Calu3 (cell line): ENCODE measurements around the gene RERE. TPM values are rescaled to one million over a fixed set of nuclear protein-coding genes. Genes with fewer than 3 reads are reported as not detected.

Source experiments
- BruUV-seq: library from RNA; stranded (reverse); fragments of 400-500 nt; replicated peaks from 2 replicates; lab custom pipeline; 2021; lab: Mats Ljungman, UMichigan
- CTCF ChIA-PET: fragments of 300-600 bp; sonication (Branson Sonifier 250); formaldehyde crosslinking; loops from one replicate; lab custom pipeline; 2022; ENCODE audit warnings: antibody characterized with exemption; lab: Charles Lee
- DNase-seq: peaks from one replicate; pipeline ENCODE4 v3.0.0; 2022
- H3K27ac Mint-ChIP-seq: one replicate; pipeline ENCODE4 v1.8.0; 2022; ENCODE audit warnings: mixed read lengths; ENCODE audit not compliant: unreplicated experiment
- H3K27me3 Mint-ChIP-seq: one replicate; pipeline ENCODE4 v1.8.0; 2022; ENCODE audit warnings: mixed read lengths; ENCODE audit not compliant: unreplicated experiment
- H3K36me3 Mint-ChIP-seq: one replicate; pipeline ENCODE4 v1.8.0; 2022; ENCODE audit warnings: mild to moderate bottlenecking, moderate library complexity, mixed read lengths; ENCODE audit not compliant: insufficient read depth, unreplicated experiment
- H3K4me1 Mint-ChIP-seq: one replicate; pipeline ENCODE4 v1.8.0; 2022; ENCODE audit warnings: mild to moderate bottlenecking, low read depth, mixed read lengths; ENCODE audit not compliant: unreplicated experiment
- H3K4me3 Mint-ChIP-seq: one replicate; pipeline ENCODE4 v1.8.0; 2022; ENCODE audit warnings: mild to moderate bottlenecking, low read depth, moderate library complexity, mixed read lengths; ENCODE audit not compliant: unreplicated experiment
- H3K9me3 Mint-ChIP-seq: one replicate; pipeline ENCODE4 v1.8.0; 2022; ENCODE audit warnings: low read depth, mixed read lengths; ENCODE audit not compliant: unreplicated experiment
- CTCF ChIP-seq: fragments of 200-600 bp; IDR thresholded peaks from one replicate; pipeline ENCODE4 v1.8.0; 2022; ENCODE audit warnings: antibody characterized with exemption; ENCODE audit not compliant: unreplicated experiment
- intact Hi-C: fragments of 100-400 bp; cut with micrococcal nuclease; formaldehyde crosslinking; loops from one replicate; pipeline ENCODE4 v1.10.0; 2022; ENCODE audit not compliant: unreplicated experiment
- total RNA-seq: library from RNA; stranded (reverse); gene quantifications from 2 replicates; pipeline ENCODE4 v1.2.3, GENCODE V29; 2022

RERE gene
- total RNA-seq, 1 experiment from 2014 or later, result 45.9 TPM

DNA sequence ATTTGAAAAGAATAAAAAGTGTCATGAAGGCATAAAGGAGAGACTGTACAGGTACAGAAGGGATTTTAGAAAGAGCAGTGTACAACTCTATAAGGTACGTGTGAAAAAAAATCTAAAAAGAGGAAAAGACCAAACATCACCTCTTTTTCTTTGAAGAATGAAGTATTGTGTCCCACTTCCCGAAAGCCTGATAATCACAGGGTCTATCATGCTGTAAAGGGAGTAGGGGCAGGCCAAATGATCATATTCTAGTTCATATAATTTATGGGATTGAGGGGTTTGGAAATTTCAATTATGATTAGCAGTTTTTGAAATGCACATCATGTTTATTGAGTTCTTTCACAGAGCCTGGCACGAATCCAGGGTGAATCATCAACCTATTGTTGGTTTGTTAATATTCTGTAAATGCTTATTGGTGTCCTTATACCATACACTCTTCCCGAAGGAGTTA is 910 bp upstream of the RERE start:
- BruUV-seq, result TSS peak; percentile 41
- H3K9me3 Mint-ChIP-seq, result no peaks in the 10 kb centered on the region
- peak overlapping the region; percentile 89 for H3K27ac Mint-ChIP-seq
- H3K4me1 Mint-ChIP-seq, result peaks cover 44% of the 10 kb centered on the region
- H3K36me3 Mint-ChIP-seq, result peaks cover 30% of the 10 kb centered on the region
- DNase-seq, result peak; percentile 55
- intact Hi-C loops, result loop anchor here (5.0 kb wide), 1 partner anchor 76 kb away; no protein-coding TSS in a partner anchor
- H3K27me3 Mint-ChIP-seq, result no peaks in the 10 kb centered on the region
- TF ChIP-seq CTCF, result no peak
- CTCF ChIA-PET, result no interaction called here
- peak overlapping the region; percentile 81 for H3K4me3 Mint-ChIP-seq

- Mint-ChIP-seq H3K36me3 (peaks cover 30% of the 10 kb centered on the region), H3K9me3 (no peaks in the 10 kb centered on the region), H3K4me3 (peak overlapping the region; percentile 81), H3K27me3 (no peaks in the 10 kb centered on the region), H3K4me1 (peaks cover 39% of the 10 kb centered on the region), H3K27ac (peak overlapping the region; percentile 89)
- TSS peak; percentile 34 for BruUV-seq
- peak; percentile 7 for DNase-seq
- no peak for TF ChIP-seq CTCF
- CTCF ChIA-PET, result interaction anchor here (0.7 kb wide), 2 partner anchors 14 to 220 kb away, joined by 4 to 5 read pairs; no protein-coding TSS in a partner anchor
- intact Hi-C loops, result loop anchor here (5.0 kb wide), 1 partner anchor 75 kb away; no protein-coding TSS in a partner anchor
These were observed 519 bp downstream of the RERE start for GRCh38 chr1:8816831-8817411.

- H3K4me1 Mint-ChIP-seq, result peaks cover 39% of the 10 kb centered on the region
These were observed 1.2 kb downstream of the RERE start for GRCh38 chr1:8816264-8816663.

DNA sequence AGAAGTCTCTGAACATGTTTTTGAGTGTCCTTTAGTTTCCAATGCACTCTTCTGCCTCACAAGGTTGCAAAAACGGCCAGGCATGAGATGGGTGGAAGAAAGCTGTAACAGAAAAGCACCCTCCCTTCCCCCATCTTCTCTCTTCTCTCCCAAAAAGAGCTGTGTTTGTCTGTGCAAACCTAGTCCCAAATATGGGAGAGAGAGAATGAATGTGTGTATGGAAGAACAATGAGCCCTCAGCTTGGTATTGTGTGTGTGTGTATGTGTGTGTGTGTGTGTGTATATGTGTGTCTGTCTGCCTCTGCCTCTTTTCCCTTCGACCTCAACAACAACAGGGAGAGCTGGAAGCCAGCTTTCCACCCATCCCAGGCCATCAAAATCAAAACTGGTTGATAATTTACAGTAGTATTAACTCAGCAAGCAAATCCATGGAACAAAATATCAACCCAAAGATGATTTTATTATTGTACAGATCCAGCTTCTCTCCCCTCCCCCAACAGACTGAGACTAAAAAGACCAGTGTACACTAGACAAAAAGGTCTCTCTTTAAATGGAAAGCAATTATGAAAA is 1.8 kb downstream of the RERE start:
- DNase-seq, result no peak
- no TSS peak for BruUV-seq
- peaks cover 30% of the 10 kb centered on the region for H3K36me3 Mint-ChIP-seq
- no peaks in the 10 kb centered on the region for H3K27me3 Mint-ChIP-seq
- H3K27ac Mint-ChIP-seq, result peak overlapping the region; percentile 89
- no peak for TF ChIP-seq CTCF
- intact Hi-C loops, result loop anchor here (5.0 kb wide), 1 partner anchor 73 kb away; no protein-coding TSS in a partner anchor
- no peaks in the 10 kb centered on the region for H3K9me3 Mint-ChIP-seq
- CTCF ChIA-PET, result interaction anchor here (0.6 to 1.5 kb wide), 2 partner anchors 33 to 133 kb away, joined by 5 to 7 read pairs; no protein-coding TSS in a partner anchor
- peak overlapping the region; percentile 81 for H3K4me3 Mint-ChIP-seq
- peaks cover 39% of the 10 kb centered on the region for H3K4me1 Mint-ChIP-seq

More at GRCh38 chr1:8816264-8816663, 1.2 kb downstream of the RERE start:
- CTCF ChIA-PET, result no interaction called here
- peaks cover 30% of the 10 kb centered on the region for H3K36me3 Mint-ChIP-seq
- intact Hi-C loops, result loop anchor here (5.0 kb wide), 1 partner anchor 74 kb away; no protein-coding TSS in a partner anchor
- no peaks in the 10 kb centered on the region for H3K9me3 Mint-ChIP-seq
- no peak for TF ChIP-seq CTCF
- DNase-seq, result no peak
- peak overlapping the region; percentile 81 for H3K4me3 Mint-ChIP-seq
- H3K27me3 Mint-ChIP-seq, result no peaks in the 10 kb centered on the region
- no TSS peak for BruUV-seq
- H3K27ac Mint-ChIP-seq, result peak overlapping the region; percentile 89
